OCI-LY3 (cell line): Measurements from ENCODE around the gene KIF12.

Experiments
- CTCF ChIP-seq: fragments of 200-600, 300-600 bp; sonication (generic); IDR thresholded peaks from 2 replicates; pipeline ENCODE4 v1.5.1; 2014; ENCODE audit warnings: antibody characterized with exemption, low read length, low read depth
- EZH2phosphoT487 ChIP-seq: fragments of 200-600 bp; shearing (Covaris generic); IDR thresholded peaks from 2 replicates; pipeline ENCODE4 v1.6.1; 2018; ENCODE audit warnings: antibody characterized with exemption, mixed run types, low read depth

- TF ChIP-seq CTCF (no peak), EZH2phosphoT487 (no peak)
Observed at GRCh38 chr9:114085387-114085789, 13.7 kb downstream of the KIF12 start.
